Endothelial cell of umbilical vein (primary cell): Measurements from ENCODE around the gene STRA8. TPM values are rescaled to one million over a fixed set of nuclear protein-coding genes. Genes with fewer than 3 reads are reported as not detected.

Source experiments
- BruUV-seq: library from RNA; stranded (reverse); fragments of 400-500 nt; replicated peaks from 2 replicates; lab custom pipeline; 2021; lab: Mats Ljungman, UMichigan
- CTCF ChIA-PET: fragments of 300-600, 350-600 bp; sonication (Branson Sonifier 250); formaldehyde crosslinking; loops from one replicate; lab custom pipeline; 2021; ENCODE audit warnings: antibody characterized with exemption, inconsistent platforms; lab: Charles Lee
- POLR2A ChIA-PET: fragments of 300-600, 350-600 bp; sonication (Branson Sonifier 250); formaldehyde crosslinking; loops from one replicate; lab custom pipeline; 2021; ENCODE audit warnings: antibody characterized with exemption, inconsistent platforms; lab: Charles Lee
- DNase-seq: peaks from one replicate; pipeline ENCODE4 v3.0.0-alpha.2; 2011; ENCODE audit warnings: low read depth, low spot score
- FAIRE-seq: peaks from 2 replicates; lab custom pipeline; 2011; peaks lifted over from hg19 to GRCh38; lab: Jason Lieb, UNC
- H2AFZ ChIP-seq: 2 replicates; pipeline ENCODE4 v1.6.0; 2012; ENCODE audit warnings: low read depth, low read length, control low read depth, inconsistent platforms
- H3K27ac ChIP-seq: 2 replicates; pipeline ENCODE4 v1.5.1; 2011; ENCODE audit warnings: low read depth, mild to moderate bottlenecking, control low read depth, low read length, moderate library complexity; ENCODE audit not compliant: insufficient read depth
- H3K27me3 ChIP-seq, 2 experiments: 2 replicates each; pipeline versions ENCODE4 v1.6.0 to v1.6.1; 2011; ENCODE audit warnings: low read length in 2 of 2, mixed read lengths in 1 of 2; ENCODE audit not compliant: control insufficient read depth in 2 of 2, insufficient read depth in 2 of 2
- H3K36me3 ChIP-seq, 2 experiments: 2 replicates in 1 of 2; 3 replicates in 1 of 2; pipeline ENCODE4 v1.5.1; 2011; ENCODE audit warnings: low read length in 2 of 2, mild to moderate bottlenecking in 1 of 2, moderate library complexity in 1 of 2; ENCODE audit not compliant: control insufficient read depth in 2 of 2, insufficient read depth in 2 of 2; ENCODE audit errors: extremely low read depth in 1 of 2
- H3K4me1 ChIP-seq: 3 replicates; pipeline ENCODE4 v1.5.1; 2011; ENCODE audit warnings: mild to moderate bottlenecking, low read length; ENCODE audit not compliant: control insufficient read depth, insufficient read depth; ENCODE audit errors: extremely low read depth
- H3K4me2 ChIP-seq: 2 replicates; pipeline ENCODE4 v1.6.1; 2011; ENCODE audit warnings: low read length, control low read depth, mixed read lengths; ENCODE audit not compliant: insufficient read depth
- H3K4me3 ChIP-seq, 3 experiments: fragments of 200-600 bp in 1 of 3; sonication (generic), shearing (Covaris generic) in 1 of 3; replicated peaks in 1 of 3; 2 replicates each; pipeline ENCODE4 v1.5.1; 2011 to 2016; ENCODE audit warnings: control low read depth in 3 of 3, low read length in 3 of 3, mild to moderate bottlenecking in 2 of 3, inconsistent platforms in 1 of 3, low read depth in 1 of 3, moderate library complexity in 1 of 3; ENCODE audit not compliant: insufficient read depth in 1 of 3
- H3K79me2 ChIP-seq: 2 replicates; pipeline ENCODE4 v1.6.0; 2012; ENCODE audit warnings: low read length, inconsistent platforms; ENCODE audit not compliant: control insufficient read depth, insufficient read depth
- H3K9ac ChIP-seq: replicated peaks from 2 replicates; pipeline ENCODE3; 2011; ENCODE audit warnings: low read length, control low read depth; ENCODE audit not compliant: insufficient read depth; ENCODE audit errors: extremely low read depth
- H3K9me1 ChIP-seq: replicated peaks from 3 replicates; pipeline ENCODE4 v1.6.0; 2011; ENCODE audit warnings: mild to moderate bottlenecking, low read length; ENCODE audit not compliant: control insufficient read depth, insufficient read depth; ENCODE audit errors: extremely low read depth
- H3K9me3 ChIP-seq: replicated peaks from 2 replicates; pipeline ENCODE4 v1.5.1; 2012; ENCODE audit warnings: low read length, inconsistent platforms; ENCODE audit not compliant: control insufficient read depth, insufficient read depth
- H4K20me1 ChIP-seq: replicated peaks from 2 replicates; pipeline ENCODE3; 2011; ENCODE audit warnings: mild to moderate bottlenecking, low read length; ENCODE audit not compliant: control insufficient read depth, insufficient read depth; ENCODE audit errors: extremely low read depth
- CTCF ChIP-seq, 2 donors: IDR thresholded peaks; 1 replicate in 1 of 2; 2 replicates in 1 of 2; pipeline ENCODE4 v1.5.1; 2011; ENCODE audit warnings: low read length in 2 of 2, mild to moderate bottlenecking in 2 of 2, moderate library complexity in 2 of 2, control low read depth in 1 of 2, inconsistent platforms in 1 of 2, low read depth in 1 of 2; ENCODE audit not compliant: insufficient read depth in 1 of 2; ENCODE audit errors: extremely low read depth in 1 of 2
- EZH2 ChIP-seq: IDR thresholded peaks from 2 replicates; pipeline ENCODE4 v1.6.1; 2012; ENCODE audit warnings: borderline replicate concordance, low read depth, mild to moderate bottlenecking, moderate library complexity, low read length, inconsistent platforms; ENCODE audit not compliant: severe bottlenecking
- FOS ChIP-seq: IDR thresholded peaks from 2 replicates; pipeline ENCODE4 v1.6.1; 2011; ENCODE audit warnings: mild to moderate bottlenecking, low read length, moderate library complexity, borderline replicate concordance; ENCODE audit not compliant: insufficient read depth
- GATA2 ChIP-seq: IDR thresholded peaks from 2 replicates; pipeline ENCODE4 v1.7.0; 2011; ENCODE audit warnings: low read depth, mild to moderate bottlenecking, moderate library complexity, mixed read lengths, low read length; ENCODE audit not compliant: insufficient read length, insufficient read depth
- JUN ChIP-seq: IDR thresholded peaks from 2 replicates; pipeline ENCODE4 v1.6.1; 2011; ENCODE audit warnings: borderline replicate concordance, low read depth; ENCODE audit not compliant: insufficient read length, insufficient read depth
- MAX ChIP-seq: IDR thresholded peaks from 2 replicates; pipeline ENCODE4 v1.6.1; 2011; ENCODE audit not compliant: insufficient read depth, insufficient read length
- POLR2AphosphoS5 ChIP-seq: IDR thresholded peaks from 2 replicates; pipeline ENCODE4 v1.6.1; 2012; ENCODE audit warnings: low read depth, mild to moderate bottlenecking, control low read depth, low read length, moderate library complexity; ENCODE audit not compliant: insufficient read depth
- dilution Hi-C: fragments of 300-500 bp; cut with MboI; formaldehyde crosslinking; loops from one replicate; pipeline ENCODE4 v1.15.0; 2019; ENCODE audit warnings: low sequenced_read_pairs; ENCODE audit not compliant: extremely low pct_ligation_motif_present
- intact Hi-C: fragments of 100-400 bp; cut with micrococcal nuclease; formaldehyde crosslinking; loops from one replicate; pipeline ENCODE4 v1.10.0; 2022
- polyA plus RNA-seq, 4 experiments: library from polyadenylated mRNA; depleted of rRNA in 3 of 4; stranded (reverse) in 3 of 4; unstranded in 1 of 4; fragments of >200 nt; gene quantifications; 2 replicates each; pipeline versions ENCODE4 v1.2.1 to v1.2.3, GENCODE V29; 2011 to 2012; ENCODE audit warnings: missing spikeins in 1 of 4
- total RNA-seq: library from RNA; stranded (reverse); gene quantifications from 2 replicates; pipeline ENCODE4 v1.2.3, GENCODE V29; 2021

Gene STRA8
- total and polyA plus RNA-seq, 2 donors (not counting 3 experiments of a cell fraction or from before 2014, with no cell fraction given), result not detected

DNA sequence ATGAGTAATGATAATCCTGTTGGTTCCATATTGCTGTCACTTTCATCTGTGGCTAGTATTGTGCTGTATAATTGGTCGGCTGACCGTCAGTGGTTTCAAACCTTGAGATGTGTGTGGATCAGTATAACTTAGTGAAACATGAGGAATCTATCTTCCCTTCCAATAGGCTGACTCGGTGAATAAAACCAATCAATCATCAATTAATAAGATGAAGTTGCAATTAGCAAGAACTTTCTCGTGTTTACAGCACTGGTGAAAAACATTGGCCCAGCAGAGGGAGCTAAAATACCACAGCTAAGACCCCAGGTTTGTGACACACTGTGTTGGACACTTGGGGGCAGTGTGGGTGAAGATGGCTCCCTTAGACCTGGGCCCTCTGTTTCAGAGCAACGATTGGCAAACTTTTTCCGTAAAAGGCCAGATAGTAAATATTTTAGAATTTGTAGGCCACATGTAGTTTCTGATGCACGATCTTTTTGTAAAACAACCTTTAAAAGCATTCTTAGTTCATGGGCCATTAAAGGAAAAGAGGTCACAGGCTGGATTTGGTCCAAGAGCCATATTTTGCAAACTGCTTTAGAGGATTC lies 47.8 kb downstream of the STRA8 start:
- dilution Hi-C loops (no loop called here), intact Hi-C loops (loop anchor here (1.0 to 5.0 kb wide), 10 partner anchors 41 to 728 kb away; partner anchors contain the start of genes CNOT4 and STMP1)
- H2AFZ ChIP-seq, result peak overlapping the region; percentile 56
- TF ChIP-seq GATA2 (no peak), CTCF (IDR thresholded peaks at IDR 0.05; ENCODE audit: extremely low read depth in 1 of 2, insufficient read depth in 1 of 2, low read depth in 1 of 2, low read length in 2 of 2) (peak; percentile 94 to 96)
- ChIA-PET POLR2A (no interaction called here), CTCF (interaction anchor here (0.7 to 5.7 kb wide), 32 partner anchors 9 to 391 kb away, joined by 3 to 127 read pairs (median 4); partner anchors contain the start of genes CNOT4, NUP205 and STMP1)
- H3K9ac ChIP-seq, result peak overlapping the region; percentile 4
- FAIRE-seq (peak; percentile 98), DNase-seq (peak; percentile 87)
- no peaks in the 10 kb centered on the region for H3K36me3 ChIP-seq
- H4K20me1 ChIP-seq, result no peaks in the 10 kb centered on the region
- peak overlapping the region; percentile 10 for H3K27ac ChIP-seq
- H3K9me1 ChIP-seq, result no peaks in the 10 kb centered on the region
- no peak overlapping the region for H3K4me2 ChIP-seq
- H3K4me1 ChIP-seq, result peaks cover 15% of the 10 kb centered on the region
- no TSS peak for BruUV-seq
- no peaks in the 10 kb centered on the region for H3K27me3 ChIP-seq
- H3K9me3 ChIP-seq, result no peaks in the 10 kb centered on the region
- H3K79me2 ChIP-seq, result no peaks in the 10 kb centered on the region
- no peak overlapping the region for H3K4me3 ChIP-seq

DNA sequence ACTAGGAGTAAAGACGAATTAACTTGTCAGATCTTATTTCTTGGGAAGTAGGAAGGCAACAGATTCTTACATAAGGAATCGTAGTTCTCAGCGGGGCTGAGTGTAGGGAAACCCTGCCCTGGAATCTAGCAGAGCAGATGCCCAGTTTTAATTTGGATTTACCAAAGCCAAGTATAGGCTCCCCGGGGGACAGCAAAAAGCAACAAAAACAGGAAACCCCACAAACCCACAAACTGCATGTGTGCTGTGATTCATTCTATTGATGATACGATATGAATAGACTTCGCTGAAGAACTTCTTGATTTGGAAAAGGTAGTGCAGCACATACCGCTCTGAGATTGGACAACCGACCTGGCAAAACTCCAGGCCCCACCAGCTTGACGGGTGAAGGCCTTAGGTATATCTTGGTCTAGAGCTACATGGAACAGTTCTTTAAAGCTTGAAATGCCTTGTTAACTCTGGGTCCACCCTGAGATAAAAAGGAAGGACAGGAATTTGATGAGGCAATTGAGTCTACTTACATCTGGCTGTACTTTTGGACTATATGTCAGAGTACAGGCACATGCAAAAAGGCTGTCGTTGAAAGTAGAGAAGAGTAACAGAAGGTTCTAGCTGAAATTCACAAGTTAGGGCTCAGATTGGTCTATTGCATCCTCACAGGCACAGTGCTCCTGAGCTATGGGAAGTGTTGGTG lies 49.1 kb downstream of the STRA8 start:
- peak overlapping the region; percentile 14 for H2AFZ ChIP-seq
- no peak overlapping the region for H3K27ac ChIP-seq
- no peaks in the 10 kb centered on the region for H3K79me2 ChIP-seq
- FAIRE-seq, result peak; percentile 80
- no peaks in the 10 kb centered on the region for H4K20me1 ChIP-seq
- H3K9ac ChIP-seq, result no peak overlapping the region
- TF ChIP-seq EZH2 (no peak), FOS (peak; percentile 31), JUN (no peak), CTCF (IDR thresholded peaks at IDR 0.05; ENCODE audit: extremely low read depth in 1 of 2, insufficient read depth in 1 of 2, low read depth in 1 of 2, low read length in 2 of 2) (no peak), POLR2AphosphoS5 (no peak), MAX (no peak), GATA2 (peak; percentile 33)
- intact Hi-C loops (loop anchor here (5.0 kb wide), 2 partner anchors 40 to 380 kb away; partner anchors contain the start of gene STMP1), dilution Hi-C loops (no loop called here)
- peaks cover 15% of the 10 kb centered on the region for H3K4me1 ChIP-seq
- no peak overlapping the region for H3K4me3 ChIP-seq
- DNase-seq, result peak; percentile 17
- CTCF ChIA-PET, result interaction anchor here (1.2 to 5.7 kb wide), 5 partner anchors 8 to 362 kb away, joined by 3 to 127 read pairs (median 13); no protein-coding TSS in a partner anchor
- no peaks in the 10 kb centered on the region for H3K9me3 ChIP-seq
- no peaks in the 10 kb centered on the region for H3K27me3 ChIP-seq
- no peaks in the 10 kb centered on the region for H3K9me1 ChIP-seq
- H3K36me3 ChIP-seq, result no peaks in the 10 kb centered on the region
- POLR2A ChIA-PET, result no interaction called here
- BruUV-seq, result no TSS peak
- no peak overlapping the region for H3K4me2 ChIP-seq
